ENCODE results near the gene SLC25A36.

The SLC25A36 gene

GRCh38 chr3:140899363-140899762 is 42.3 kb upstream of the SLC25A36 start:
- H3K4me2 ChIP-seq (ENCODE audit: low read depth, low read length, poor library complexity, severe bottlenecking) = no peak overlapping the region
- TF ChIP-seq EZH2phosphoT487 (IDR thresholded peaks at IDR 0.05; ENCODE audit: borderline replicate concordance) = no peak
- TF ChIP-seq CTCF (conservative IDR thresholded peaks at IDR 0.05; ENCODE audit: low read length) = no peak

GRCh38 chr3:140902791-140903190 is 38.8 kb upstream of the SLC25A36 start:
- H3K4me3 ChIP-seq (ENCODE audit: low read length, poor library complexity, severe bottlenecking) = no peak overlapping the region
- H3F3A ChIP-seq (ENCODE audit: low read depth) = no peaks in the 10 kb centered on the region
- no peak overlapping the region for H3K4me2 ChIP-seq (ENCODE audit: low read depth, low read length, poor library complexity, severe bottlenecking)
- H3K9me2 ChIP-seq (replicated peaks; ENCODE audit: low read depth, low read length) = no peaks in the 10 kb centered on the region
- TF ChIP-seq EZH2phosphoT487 (IDR thresholded peaks at IDR 0.05; ENCODE audit: borderline replicate concordance) = no peak
- no peak for TF ChIP-seq CTCF (conservative IDR thresholded peaks at IDR 0.05; ENCODE audit: low read length)
- H3K27me3 ChIP-seq (ENCODE audit: insufficient read depth, low read length, poor library complexity, severe bottlenecking) = no peaks in the 10 kb centered on the region
- H3K4me1 ChIP-seq (ENCODE audit: insufficient read depth, low read length, poor library complexity, severe bottlenecking) = peaks cover 4% of the 10 kb centered on the region
- no peaks in the 10 kb centered on the region for H3K36me3 ChIP-seq (ENCODE audit: insufficient read depth, low read length)
- H2AFZ ChIP-seq (ENCODE audit: low read length) = no peak overlapping the region
- no peaks in the 10 kb centered on the region for H3K79me2 ChIP-seq (ENCODE audit: insufficient read depth, low read length)
- no peaks in the 10 kb centered on the region for H3K9me3 ChIP-seq (ENCODE audit: insufficient read depth, low read depth, low read length)
- no peak overlapping the region for H3K9ac ChIP-seq (ENCODE audit: low read depth, low read length, poor library complexity, severe bottlenecking)
- no peaks in the 10 kb centered on the region for H4K20me1 ChIP-seq (ENCODE audit: insufficient read depth, low read length, poor library complexity, severe bottlenecking)

More at GRCh38 chr3:140899363-140899762, 42.3 kb upstream of the SLC25A36 start:
- Histone ChIP-seq H3K79me2 (ENCODE audit: insufficient read depth, low read length) (no peaks in the 10 kb centered on the region), H3K4me1 (ENCODE audit: insufficient read depth, low read length, poor library complexity, severe bottlenecking) (no peaks in the 10 kb centered on the region), H2AFZ (ENCODE audit: low read length) (no peak overlapping the region), H3K9me3 (ENCODE audit: insufficient read depth, low read depth, low read length) (no peaks in the 10 kb centered on the region), H3K4me3 (ENCODE audit: low read length, poor library complexity, severe bottlenecking) (no peak overlapping the region), H3K27me3 (ENCODE audit: insufficient read depth, low read length, poor library complexity, severe bottlenecking) (no peaks in the 10 kb centered on the region), H3K36me3 (ENCODE audit: insufficient read depth, low read length) (no peaks in the 10 kb centered on the region), H3F3A (ENCODE audit: low read depth) (no peaks in the 10 kb centered on the region), H3K9me2 (replicated peaks; ENCODE audit: low read depth, low read length) (no peaks in the 10 kb centered on the region), H4K20me1 (ENCODE audit: insufficient read depth, low read length, poor library complexity, severe bottlenecking) (no peaks in the 10 kb centered on the region), H3K9ac (ENCODE audit: low read depth, low read length, poor library complexity, severe bottlenecking) (no peak overlapping the region)

- TF ChIP-seq EZH2phosphoT487 (IDR thresholded peaks at IDR 0.05; ENCODE audit: borderline replicate concordance) (no peak), CTCF (conservative IDR thresholded peaks at IDR 0.05; ENCODE audit: low read length) (no peak)
- Histone ChIP-seq H3K4me2 (ENCODE audit: low read depth, low read length, poor library complexity, severe bottlenecking) (no peak overlapping the region), H3K9me3 (ENCODE audit: insufficient read depth, low read depth, low read length) (no peaks in the 10 kb centered on the region), H4K20me1 (ENCODE audit: insufficient read depth, low read length, poor library complexity, severe bottlenecking) (no peaks in the 10 kb centered on the region), H3F3A (ENCODE audit: low read depth) (no peaks in the 10 kb centered on the region), H2AFZ (ENCODE audit: low read length) (no peak overlapping the region), H3K9ac (ENCODE audit: low read depth, low read length, poor library complexity, severe bottlenecking) (no peak overlapping the region), H3K79me2 (ENCODE audit: insufficient read depth, low read length) (no peaks in the 10 kb centered on the region), H3K4me1 (ENCODE audit: insufficient read depth, low read length, poor library complexity, severe bottlenecking) (peaks cover 4% of the 10 kb centered on the region), H3K9me2 (replicated peaks; ENCODE audit: low read depth, low read length) (no peaks in the 10 kb centered on the region), H3K36me3 (ENCODE audit: insufficient read depth, low read length) (no peaks in the 10 kb centered on the region), H3K27me3 (ENCODE audit: insufficient read depth, low read length, poor library complexity, severe bottlenecking) (no peaks in the 10 kb centered on the region), H3K4me3 (ENCODE audit: low read length, poor library complexity, severe bottlenecking) (no peak overlapping the region)
These were observed 38.4 kb upstream of the SLC25A36 start for GRCh38 chr3:140903196-140903595.
